Tibial artery (tissue), 4 donors: ENCODE results near the gene ANO1.

Experiments
- DNase-seq, 2 donors: peaks; one replicate each; pipeline ENCODE4 v3.0.0-alpha.2; 2019
- H3K27ac ChIP-seq, 2 donors: fragments of 200-600 bp; sonication (generic) in 1 of 2; 1 replicate in 1 of 2; 2 replicates in 1 of 2; pipeline ENCODE4 v1.5.1; 2018 to 2019; ENCODE audit warnings: mild to moderate bottlenecking in 1 of 2
- H3K27me3 ChIP-seq, 2 donors: fragments of 200-600 bp; sonication (generic) in 1 of 2; one replicate each; pipeline versions ENCODE4 v1.5.1 to v1.6.0; 2016 to 2019
- H3K36me3 ChIP-seq, 3 donors: fragments of 200-600 bp; sonication (generic) in 2 of 3; one replicate each; pipeline ENCODE4 v1.5.1; 2016 to 2019; ENCODE audit warnings: mild to moderate bottlenecking in 2 of 3
- H3K4me1 ChIP-seq, 4 donors: fragments of 200-600 bp; sonication (generic) in 2 of 4; 1 replicate in 3 of 4; 2 replicates in 1 of 4; pipeline ENCODE4 v1.5.1; 2016 to 2019
- H3K4me3 ChIP-seq, 2 donors: fragments of 200-600 bp; sonication (generic) in 1 of 2; 1 replicate in 1 of 2; 2 replicates in 1 of 2; pipeline ENCODE4 v1.5.1; 2018 to 2019; ENCODE audit warnings: mild to moderate bottlenecking in 2 of 2
- H3K9me3 ChIP-seq, 3 donors: fragments of 200-600 bp; sonication (generic) in 1 of 3; one replicate each; pipeline ENCODE4 v1.5.1; 2016 to 2019
- intact Hi-C: fragments of 100-400 bp; cut with DNase I; formaldehyde crosslinking; loops from one replicate; pipeline ENCODE4 v1.15.0; 2023; ENCODE audit warnings: low total_unique reads
- TF ChIP-seq, protein P1 (sequence below), 2 experiments: fragments of 200-600 bp in 1 of 2; fragments of 450-650 bp in 1 of 2; IDR thresholded peaks; one replicate each; pipeline ENCODE4 v1.5.1; 2017 to 2019; ENCODE audit warnings: antibody characterized with exemption in 2 of 2, mild to moderate bottlenecking in 1 of 2, moderate library complexity in 1 of 2

The ANO1 gene

DNA sequence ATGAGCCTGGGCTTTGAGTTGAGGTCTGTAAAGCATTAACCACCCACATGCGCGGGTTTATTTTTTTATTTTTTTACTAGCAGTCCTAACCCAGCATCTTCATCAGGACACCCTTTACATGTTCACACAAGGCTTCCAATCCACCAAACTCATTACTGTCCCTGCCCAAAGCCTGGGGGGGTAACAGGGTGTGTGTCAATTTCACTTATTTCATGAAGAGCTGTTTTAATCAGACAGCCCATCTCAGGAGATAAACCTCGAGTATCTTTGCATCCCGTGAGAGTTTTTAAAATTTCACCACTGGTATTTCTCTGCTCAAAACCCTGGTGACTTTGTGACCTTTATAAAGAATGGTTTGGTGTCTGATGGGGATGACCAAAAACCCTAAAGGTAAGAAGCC lies 45.6 kb downstream of the ANO1 start:
- no peaks in the 10 kb centered on the region for H3K9me3 ChIP-seq
- peaks cover 0 to 13% (median 0%) of the 10 kb centered on the region in 3 donors for H3K36me3 ChIP-seq
- H3K27me3 ChIP-seq, result no peaks in the 10 kb centered on the region
- H3K27ac ChIP-seq, result peak overlapping the region; percentile 70 to 71
- no peak overlapping the region for H3K4me3 ChIP-seq
- DNase-seq, result no peak
- intact Hi-C loops, result no loop called here
- TF ChIP-seq, protein P1, sequence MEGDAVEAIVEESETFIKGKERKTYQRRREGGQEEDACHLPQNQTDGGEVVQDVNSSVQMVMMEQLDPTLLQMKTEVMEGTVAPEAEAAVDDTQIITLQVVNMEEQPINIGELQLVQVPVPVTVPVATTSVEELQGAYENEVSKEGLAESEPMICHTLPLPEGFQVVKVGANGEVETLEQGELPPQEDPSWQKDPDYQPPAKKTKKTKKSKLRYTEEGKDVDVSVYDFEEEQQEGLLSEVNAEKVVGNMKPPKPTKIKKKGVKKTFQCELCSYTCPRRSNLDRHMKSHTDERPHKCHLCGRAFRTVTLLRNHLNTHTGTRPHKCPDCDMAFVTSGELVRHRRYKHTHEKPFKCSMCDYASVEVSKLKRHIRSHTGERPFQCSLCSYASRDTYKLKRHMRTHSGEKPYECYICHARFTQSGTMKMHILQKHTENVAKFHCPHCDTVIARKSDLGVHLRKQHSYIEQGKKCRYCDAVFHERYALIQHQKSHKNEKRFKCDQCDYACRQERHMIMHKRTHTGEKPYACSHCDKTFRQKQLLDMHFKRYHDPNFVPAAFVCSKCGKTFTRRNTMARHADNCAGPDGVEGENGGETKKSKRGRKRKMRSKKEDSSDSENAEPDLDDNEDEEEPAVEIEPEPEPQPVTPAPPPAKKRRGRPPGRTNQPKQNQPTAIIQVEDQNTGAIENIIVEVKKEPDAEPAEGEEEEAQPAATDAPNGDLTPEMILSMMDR (IDR thresholded peaks at IDR 0.05), result no peak
- H3K4me1 ChIP-seq, result peaks cover 0 to 61% (median 43%) of the 10 kb centered on the region in 4 donors

DNA sequence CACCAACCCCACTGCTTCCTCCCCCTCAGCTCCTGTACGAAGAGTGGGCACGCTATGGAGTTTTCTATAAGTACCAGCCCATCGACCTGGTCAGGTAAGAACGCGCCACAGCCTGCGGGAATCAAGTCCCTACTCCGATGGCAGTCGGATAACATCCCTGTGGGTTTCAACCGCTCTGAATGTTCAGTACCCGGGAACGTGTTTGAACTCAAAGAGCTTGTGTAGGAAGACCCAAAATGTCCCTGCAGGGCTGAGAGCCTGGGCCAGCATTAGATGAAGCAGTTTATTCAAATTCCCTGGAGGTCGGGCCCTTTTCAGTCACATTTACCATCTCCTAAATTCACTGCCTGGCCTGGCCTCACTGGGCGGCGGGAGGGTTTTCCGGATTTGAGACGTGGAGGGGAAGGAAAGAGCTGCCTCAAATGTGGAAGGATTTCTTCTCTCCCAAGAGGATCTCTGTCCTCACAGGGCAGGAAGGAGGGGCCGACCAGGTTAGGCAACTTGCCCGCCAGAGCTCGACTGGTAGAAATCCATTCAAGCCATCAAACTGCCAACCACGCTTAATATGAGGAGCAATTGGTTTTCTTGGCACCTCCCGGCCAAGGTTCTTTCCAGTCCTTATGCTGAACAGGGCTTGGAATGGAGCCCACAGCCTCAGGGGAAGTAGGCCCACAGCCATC lies 46.3 kb downstream of the ANO1 start:
- Histone ChIP-seq H3K27me3 (no peaks in the 10 kb centered on the region), H3K36me3 (peaks cover 0 to 13% (median 0%) of the 10 kb centered on the region in 3 donors), H3K9me3 (no peaks in the 10 kb centered on the region), H3K27ac (peak overlapping the region; percentile 70 to 71), H3K4me3 (no peak overlapping the region), H3K4me1 (peaks cover 0 to 69% (median 50%) of the 10 kb centered on the region in 4 donors)
- intact Hi-C loops, result no loop called here
- DNase-seq, result peak; percentile 64 to 92
- TF ChIP-seq, protein P1 (IDR thresholded peaks at IDR 0.05), result no peak

DNA sequence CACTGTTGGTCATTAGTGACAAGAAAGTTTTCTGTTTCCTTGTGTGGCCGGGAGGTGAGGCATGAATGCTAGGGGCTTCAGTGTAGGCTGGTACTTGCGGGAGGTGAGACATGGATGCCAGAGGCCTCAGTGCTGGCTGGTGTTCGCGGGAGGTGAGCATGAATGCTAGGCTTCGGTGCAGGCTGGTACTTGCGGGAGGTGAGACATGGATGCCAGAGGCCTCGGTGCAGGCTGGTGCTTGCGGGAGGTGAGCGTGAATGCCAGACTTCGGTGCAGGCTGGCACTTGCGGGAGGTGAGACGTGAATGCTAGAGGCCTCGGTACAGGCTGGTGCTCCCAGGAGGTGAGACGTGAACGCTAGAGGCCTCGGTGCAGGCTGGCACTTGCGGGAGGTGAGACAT lies 48.4 kb downstream of the ANO1 start:
- Histone ChIP-seq H3K27ac (peak overlapping the region; percentile 17 to 59), H3K27me3 (no peaks in the 10 kb centered on the region), H3K9me3 (no peaks in the 10 kb centered on the region), H3K4me1 (peaks cover 0 to 75% (median 50%) of the 10 kb centered on the region in 4 donors), H3K4me3 (no peak overlapping the region), H3K36me3 (peaks cover 0 to 21% (median 0%) of the 10 kb centered on the region in 3 donors)
- intact Hi-C loops, result loop anchor here (2.0 kb wide), 1 partner anchor 210 kb away; no protein-coding TSS in a partner anchor
- TF ChIP-seq, protein P1 (IDR thresholded peaks at IDR 0.05), result no peak
- DNase-seq, result no peak

DNA sequence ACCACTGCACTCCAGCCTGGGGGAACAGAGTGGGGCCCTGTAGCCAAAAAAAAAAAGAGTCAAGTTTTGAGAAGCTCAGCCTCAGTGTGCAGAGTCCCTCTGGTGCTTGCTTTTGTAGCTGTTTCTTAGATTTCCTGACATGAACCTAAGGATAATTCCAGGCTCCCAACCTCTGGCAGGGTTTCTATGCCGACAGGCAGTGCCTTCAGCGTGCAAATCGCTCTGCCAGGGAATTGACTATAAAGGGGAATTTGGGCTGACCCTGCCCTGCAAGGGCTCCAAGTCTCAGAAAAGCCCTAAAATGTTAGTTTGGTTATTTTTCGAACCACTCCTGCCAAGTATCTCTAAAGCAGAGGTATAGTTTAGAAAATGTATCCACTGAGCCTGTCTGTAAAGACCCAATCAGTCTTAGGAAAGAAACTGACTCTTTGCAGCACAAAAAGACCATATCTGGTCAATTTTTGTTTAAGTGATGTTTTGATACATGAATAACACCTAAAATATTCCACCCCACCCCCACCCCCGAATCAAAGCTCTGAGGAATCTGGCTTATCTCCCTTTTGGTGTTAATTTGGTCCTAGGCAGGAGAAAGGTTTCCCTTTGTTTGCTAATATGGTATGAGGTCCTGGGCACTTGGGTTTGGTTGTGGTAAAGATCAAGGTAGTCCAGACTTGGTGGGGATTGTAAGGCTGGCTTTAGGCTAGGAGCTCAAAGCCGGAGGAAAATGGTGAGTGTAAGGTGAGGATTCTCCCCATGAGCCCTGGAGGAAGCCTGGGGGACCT lies 49.7 kb downstream of the ANO1 start:
- Histone ChIP-seq H3K4me3 (no peak overlapping the region), H3K27ac (peak overlapping the region; percentile 64 to 65), H3K4me1 (peaks cover 0 to 71% (median 50%) of the 10 kb centered on the region in 4 donors), H3K36me3 (peaks cover 0 to 34% (median 6%) of the 10 kb centered on the region in 3 donors), H3K27me3 (no peaks in the 10 kb centered on the region), H3K9me3 (no peaks in the 10 kb centered on the region)
- intact Hi-C loops, result loop anchor here (2.0 kb wide), 1 partner anchor 211 kb away; no protein-coding TSS in a partner anchor
- TF ChIP-seq, protein P1 (IDR thresholded peaks at IDR 0.05), result no peak
- no peak for DNase-seq

DNA sequence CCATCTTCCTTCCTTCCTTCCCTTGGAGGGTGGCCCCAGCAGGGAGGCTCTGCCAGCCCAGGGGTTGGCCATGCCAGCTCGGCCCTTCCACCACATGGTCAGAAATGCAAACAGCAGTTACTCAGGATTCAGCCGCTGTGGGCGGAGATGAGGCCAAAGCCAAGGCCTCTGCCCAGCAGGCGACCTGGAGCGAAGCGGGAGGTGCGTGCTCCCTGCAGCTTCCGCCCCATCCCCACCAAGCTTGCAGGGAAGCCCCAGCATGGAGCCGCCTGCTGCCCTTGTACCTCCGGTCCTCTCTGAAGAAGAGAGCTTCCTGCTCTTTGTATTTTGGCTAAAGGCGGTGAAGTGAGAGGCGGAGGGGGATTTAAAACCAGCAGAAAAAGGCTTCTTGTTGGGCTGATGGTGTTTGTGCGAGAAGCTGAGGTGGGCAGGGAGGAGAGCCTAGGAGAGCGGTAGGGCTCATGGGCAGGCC lies 50.4 kb downstream of the ANO1 start:
- peak overlapping the region; percentile 64 to 65 for H3K27ac ChIP-seq
- peaks cover 0 to 41% (median 11%) of the 10 kb centered on the region in 3 donors for H3K36me3 ChIP-seq
- peak in 1 of 2 donors; percentile 88 for DNase-seq
- TF ChIP-seq, protein P1 (IDR thresholded peaks at IDR 0.05), result peak; percentile 31 to 47
- intact Hi-C loops, result no loop called here
- no peaks in the 10 kb centered on the region for H3K27me3 ChIP-seq
- peaks cover 0 to 65% (median 46%) of the 10 kb centered on the region in 4 donors for H3K4me1 ChIP-seq
- no peaks in the 10 kb centered on the region for H3K9me3 ChIP-seq
- no peak overlapping the region for H3K4me3 ChIP-seq
